ENCODE data around the gene PTPRG.

The PTPRG gene

DNA sequence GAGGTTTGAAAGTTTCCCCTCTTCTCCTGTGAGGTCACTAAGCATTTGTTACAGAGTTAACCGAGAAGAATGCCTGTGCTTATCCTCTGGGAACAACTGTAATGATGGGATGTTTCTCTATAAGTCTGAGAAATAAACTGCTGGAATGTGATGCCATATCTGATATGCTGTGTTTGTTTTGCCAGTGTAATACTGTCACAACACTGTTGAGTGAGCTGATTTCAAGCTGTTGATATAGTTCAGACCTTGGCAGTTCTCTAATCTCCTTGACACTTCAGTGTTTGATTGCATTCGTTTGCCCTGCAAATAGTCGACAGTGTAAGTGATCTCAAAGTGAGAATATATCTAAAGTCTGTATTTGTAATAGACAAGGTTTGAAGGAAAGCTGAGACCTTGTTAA, 73.3 kb downstream of the PTPRG start:
- H3K4me3 ChIP-seq (ENCODE audit: low read depth, low read length), result no peak overlapping the region
- no peak for DNase-seq (ENCODE audit: low read depth)
- TF ChIP-seq, protein P1, sequence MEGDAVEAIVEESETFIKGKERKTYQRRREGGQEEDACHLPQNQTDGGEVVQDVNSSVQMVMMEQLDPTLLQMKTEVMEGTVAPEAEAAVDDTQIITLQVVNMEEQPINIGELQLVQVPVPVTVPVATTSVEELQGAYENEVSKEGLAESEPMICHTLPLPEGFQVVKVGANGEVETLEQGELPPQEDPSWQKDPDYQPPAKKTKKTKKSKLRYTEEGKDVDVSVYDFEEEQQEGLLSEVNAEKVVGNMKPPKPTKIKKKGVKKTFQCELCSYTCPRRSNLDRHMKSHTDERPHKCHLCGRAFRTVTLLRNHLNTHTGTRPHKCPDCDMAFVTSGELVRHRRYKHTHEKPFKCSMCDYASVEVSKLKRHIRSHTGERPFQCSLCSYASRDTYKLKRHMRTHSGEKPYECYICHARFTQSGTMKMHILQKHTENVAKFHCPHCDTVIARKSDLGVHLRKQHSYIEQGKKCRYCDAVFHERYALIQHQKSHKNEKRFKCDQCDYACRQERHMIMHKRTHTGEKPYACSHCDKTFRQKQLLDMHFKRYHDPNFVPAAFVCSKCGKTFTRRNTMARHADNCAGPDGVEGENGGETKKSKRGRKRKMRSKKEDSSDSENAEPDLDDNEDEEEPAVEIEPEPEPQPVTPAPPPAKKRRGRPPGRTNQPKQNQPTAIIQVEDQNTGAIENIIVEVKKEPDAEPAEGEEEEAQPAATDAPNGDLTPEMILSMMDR (IDR thresholded peaks at IDR 0.05; ENCODE audit: low read depth, low read length, missing control alignments), result no peak
- in situ Hi-C loops (cut with HindIII; ENCODE audit: low sequenced_read_pairs), result no loop called here

DNA sequence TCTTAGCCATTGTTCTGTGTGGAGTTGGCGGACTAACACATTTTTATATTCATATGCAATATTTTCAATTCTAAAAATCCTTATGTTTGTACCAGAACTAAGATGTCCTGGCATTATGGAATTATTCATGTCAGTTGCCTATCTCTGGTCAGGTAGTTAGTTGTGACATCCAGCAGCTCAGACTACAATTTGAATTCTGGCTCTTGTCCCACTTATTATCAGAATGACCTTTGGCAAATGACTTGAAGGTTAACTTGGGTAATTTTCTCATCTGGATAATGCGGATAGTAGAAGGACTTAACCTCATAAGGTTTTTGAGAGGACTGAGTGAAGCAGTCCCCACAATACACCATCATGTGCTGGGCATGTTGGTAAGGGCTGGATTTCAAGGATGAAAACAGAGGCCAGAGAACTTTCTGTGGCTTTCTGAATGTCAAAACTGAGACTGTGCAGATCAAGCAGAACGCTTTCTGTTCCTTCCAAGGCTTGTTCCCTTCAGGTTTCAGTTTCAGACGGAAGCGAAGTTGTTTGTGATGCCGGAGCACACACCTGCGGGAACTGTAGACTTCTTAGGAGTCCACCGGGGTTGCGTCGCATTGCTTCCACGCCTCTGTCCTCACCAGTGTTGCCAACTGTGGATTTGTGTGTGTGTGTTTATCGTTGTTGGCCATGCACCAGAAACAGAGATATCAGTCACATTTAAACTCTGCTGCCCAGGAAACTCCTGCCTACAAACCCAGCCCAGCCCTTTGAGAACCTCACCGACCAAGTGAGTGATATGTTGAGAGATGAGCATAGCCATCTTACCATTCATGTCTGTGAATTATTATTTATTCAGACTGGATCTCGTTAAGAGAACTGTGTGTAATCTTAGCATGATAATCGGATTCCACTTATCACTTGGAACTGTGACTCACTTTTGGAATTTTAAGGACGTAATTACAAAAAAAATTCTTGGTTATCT, 76.0 kb downstream of the PTPRG start:
- in situ Hi-C loops (cut with HindIII; ENCODE audit: low sequenced_read_pairs), result no loop called here
- no peak overlapping the region for H3K4me3 ChIP-seq (ENCODE audit: low read depth, low read length)
- TF ChIP-seq, protein P1 (IDR thresholded peaks at IDR 0.05; ENCODE audit: low read depth, low read length, missing control alignments), result no peak
- DNase-seq (ENCODE audit: low read depth), result no peak

DNA sequence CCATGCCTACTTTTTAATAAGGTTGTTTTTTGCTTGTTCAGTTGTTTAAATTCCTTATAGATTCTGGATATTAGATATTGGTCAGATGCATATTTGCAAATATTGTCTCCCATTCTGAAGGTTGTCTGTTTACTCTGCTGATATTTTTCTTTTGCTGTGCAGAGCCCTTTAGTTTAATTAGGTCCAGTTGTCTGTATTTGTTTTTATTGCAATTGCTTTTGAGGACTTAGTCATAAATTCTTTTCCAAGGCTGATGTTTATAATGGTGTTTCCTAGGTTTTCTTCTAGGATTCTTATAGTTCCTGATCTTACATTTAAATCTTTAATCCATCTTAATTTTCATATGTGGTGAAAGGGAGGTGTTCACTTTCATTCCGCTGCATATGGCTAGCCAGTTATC, 77.4 kb downstream of the PTPRG start:
- in situ Hi-C loops (cut with HindIII; ENCODE audit: low sequenced_read_pairs), result no loop called here
- TF ChIP-seq, protein P1 (IDR thresholded peaks at IDR 0.05; ENCODE audit: low read depth, low read length, missing control alignments), result no peak
- H3K4me3 ChIP-seq (ENCODE audit: low read depth, low read length), result no peak overlapping the region
- no peak for DNase-seq (ENCODE audit: low read depth)

DNA sequence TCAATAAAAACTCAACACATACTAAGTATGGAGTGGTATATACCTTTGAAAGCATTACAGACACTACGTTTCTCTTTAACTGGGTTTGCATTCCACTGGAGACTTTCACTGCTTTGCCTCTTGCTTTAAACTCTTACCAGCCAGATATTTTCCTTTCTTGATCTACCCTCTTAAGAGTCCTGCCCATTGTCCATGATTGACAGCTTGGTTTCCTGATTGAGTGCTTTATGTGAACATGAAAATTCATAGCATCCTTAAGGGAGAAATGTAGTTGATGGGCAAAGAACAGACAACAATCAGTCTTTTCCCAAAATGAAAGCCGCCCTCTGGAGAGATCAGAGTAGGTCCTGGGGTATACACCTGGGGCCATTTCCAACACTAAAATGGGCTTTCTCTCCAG, 78.6 kb downstream of the PTPRG start:
- TF ChIP-seq, protein P1 (IDR thresholded peaks at IDR 0.05; ENCODE audit: low read depth, low read length, missing control alignments), result no peak

DNA sequence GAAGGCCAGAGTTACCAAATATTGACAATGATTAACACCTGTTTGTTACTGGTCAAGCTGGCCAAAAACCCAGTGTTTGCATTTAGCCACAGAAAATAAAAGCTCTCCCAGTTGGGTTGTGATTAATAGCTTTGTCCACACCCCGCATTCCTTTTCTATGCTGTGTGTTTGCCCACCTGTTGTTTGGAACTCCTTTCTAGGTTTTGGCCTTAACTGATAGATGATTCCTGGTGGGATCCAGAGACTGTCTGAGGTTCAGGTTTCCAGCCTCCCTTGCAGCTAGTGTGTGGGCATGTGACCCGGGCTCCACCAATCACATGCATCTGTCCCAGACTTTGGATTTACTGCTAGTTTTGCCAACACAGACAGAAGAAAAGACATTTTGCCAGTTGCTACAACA, 83.8 kb downstream of the PTPRG start:
- in situ Hi-C loops (cut with HindIII; ENCODE audit: low sequenced_read_pairs), result no loop called here
- no peak overlapping the region for H3K4me3 ChIP-seq (ENCODE audit: low read depth, low read length)
- TF ChIP-seq, protein P1 (IDR thresholded peaks at IDR 0.05; ENCODE audit: low read depth, low read length, missing control alignments), result no peak

More for the DNA sequence above, 78.6 kb downstream of the PTPRG start:
- H3K4me3 ChIP-seq (ENCODE audit: low read depth, low read length), result no peak overlapping the region
- in situ Hi-C loops (cut with HindIII; ENCODE audit: low sequenced_read_pairs), result loop anchor here (5.0 kb wide), 1 partner anchor 73 kb away; no protein-coding TSS in a partner anchor
- DNase-seq (ENCODE audit: low read depth), result no peak

DNA sequence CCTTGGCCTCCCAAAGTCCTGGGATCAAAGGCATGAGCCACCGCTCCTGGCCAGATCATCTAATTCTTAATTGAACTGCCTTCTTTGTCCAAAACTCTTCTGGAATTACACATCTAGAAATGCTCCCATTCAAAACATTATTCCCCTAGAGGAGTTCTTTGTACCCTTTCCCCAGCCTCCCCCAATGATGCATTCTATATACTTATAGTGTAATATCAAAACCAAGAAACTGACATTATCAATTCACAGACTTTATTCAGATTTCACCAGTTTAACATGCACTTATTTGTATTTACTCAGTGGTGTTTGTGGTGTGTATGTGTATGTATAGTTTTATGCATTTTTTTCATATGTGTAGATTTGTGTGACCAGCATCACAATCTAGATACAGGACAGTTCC, 85.0 kb downstream of the PTPRG start:
- TF ChIP-seq, protein P1 (IDR thresholded peaks at IDR 0.05; ENCODE audit: low read depth, low read length, missing control alignments), result no peak
- in situ Hi-C loops (cut with HindIII; ENCODE audit: low sequenced_read_pairs), result no loop called here
- no peak for DNase-seq (ENCODE audit: low read depth)
- no peak overlapping the region for H3K4me3 ChIP-seq (ENCODE audit: low read depth, low read length)

More for the DNA sequence above, 83.8 kb downstream of the PTPRG start:
- no peak for DNase-seq (ENCODE audit: low read depth)

All from astrocyte of the cerebellum (primary cell).